ENCODE measurements around the gene ATP6V0E1.
"Not testable (repeated sequence)": the region's sequence is repeated elsewhere in the genome, so short reads cannot be mapped to it uniquely, and the experiment has no call there.

Gene ATP6V0E1

GRCh38 chr5:173035904-173036707 is 52.5 kb downstream of the ATP6V0E1 start:
- H3K4me1 ChIP-seq (ENCODE audit: control insufficient read depth, insufficient read depth, low read length): no peaks in the 10 kb centered on the region
- H3K36me3 ChIP-seq (ENCODE audit: control insufficient read depth, insufficient read depth, low read length): peaks cover 16% of the 10 kb centered on the region
- H3K4me3 ChIP-seq (ENCODE audit: low read depth, low read length): no peak overlapping the region
- H3K9me3 ChIP-seq (ENCODE audit: control insufficient read depth, insufficient read depth, low read depth, low read length): no peaks in the 10 kb centered on the region
- H3K27me3 ChIP-seq (ENCODE audit: control insufficient read depth, insufficient read depth, low read length): no peaks in the 10 kb centered on the region
- no peak overlapping the region for H3K9ac ChIP-seq (ENCODE audit: low read length)
- H3K27ac ChIP-seq (ENCODE audit: low read depth, low read length): no peak overlapping the region

DNA sequence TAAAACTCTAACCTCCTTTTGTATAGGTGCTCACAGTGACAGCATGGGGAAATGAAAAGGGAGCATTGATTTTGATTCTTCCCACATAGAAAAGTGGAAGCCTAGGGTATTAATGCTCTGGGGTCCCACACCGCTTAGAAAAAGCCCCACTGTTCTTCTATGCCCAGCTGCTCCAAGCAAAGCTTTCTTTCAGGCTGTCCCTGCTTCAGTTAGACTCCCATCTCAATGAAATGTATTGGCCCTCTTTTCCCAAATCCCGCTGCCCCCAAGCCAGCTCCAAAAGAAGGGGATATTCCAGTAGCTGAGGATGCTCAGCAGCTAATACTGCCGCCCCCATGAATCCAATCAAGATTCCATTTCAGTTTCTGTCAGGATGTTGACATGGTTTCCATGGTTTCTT is 55.6 kb downstream of the ATP6V0E1 start:
- no peaks in the 10 kb centered on the region for H3K4me1 ChIP-seq (ENCODE audit: control insufficient read depth, insufficient read depth, low read length)
- no peak overlapping the region for H3K9ac ChIP-seq (ENCODE audit: low read length)
- H3K27me3 ChIP-seq (ENCODE audit: control insufficient read depth, insufficient read depth, low read length): no peaks in the 10 kb centered on the region
- peaks cover 12% of the 10 kb centered on the region for H3K36me3 ChIP-seq (ENCODE audit: control insufficient read depth, insufficient read depth, low read length)
- H3K9me3 ChIP-seq (ENCODE audit: control insufficient read depth, insufficient read depth, low read depth, low read length): no peaks in the 10 kb centered on the region
- no peak overlapping the region for H3K27ac ChIP-seq (ENCODE audit: low read depth, low read length)
- no peak overlapping the region for H3K4me3 ChIP-seq (ENCODE audit: low read depth, low read length)

DNA sequence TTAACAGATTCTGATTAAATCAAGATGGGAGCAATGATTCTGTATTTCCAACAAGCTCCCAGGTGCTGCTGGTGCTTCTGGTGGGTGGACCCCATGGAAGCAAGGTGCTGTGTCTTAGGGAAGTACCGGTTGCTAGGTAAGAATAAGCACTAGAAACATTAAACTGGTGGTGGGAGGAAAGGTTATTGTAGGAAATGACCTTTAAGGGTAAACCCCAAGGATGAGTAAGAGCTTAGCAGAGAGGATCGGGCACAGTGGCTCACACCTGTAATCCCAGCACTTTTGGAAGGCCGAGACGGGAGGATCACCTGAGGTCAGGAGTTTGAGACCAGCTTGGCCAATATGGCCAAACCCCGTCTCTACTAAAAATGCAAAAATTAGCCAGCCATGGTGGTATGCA is 56.4 kb downstream of the ATP6V0E1 start:
- H3K36me3 ChIP-seq (ENCODE audit: control insufficient read depth, insufficient read depth, low read length): peaks cover 4% of the 10 kb centered on the region
- no peak overlapping the region for H3K27ac ChIP-seq (ENCODE audit: low read depth, low read length)
- no peak overlapping the region for H3K4me3 ChIP-seq (ENCODE audit: low read depth, low read length)
- H3K9ac ChIP-seq (ENCODE audit: low read length): no peak overlapping the region
- H3K27me3 ChIP-seq (ENCODE audit: control insufficient read depth, insufficient read depth, low read length): no peaks in the 10 kb centered on the region
- H3K9me3 ChIP-seq (ENCODE audit: control insufficient read depth, insufficient read depth, low read depth, low read length): no peaks in the 10 kb centered on the region
- 0 out of 2 replicates have a peak, but pooled peaks cover 2% of the 10 kb centered on the region for H3K4me1 ChIP-seq (ENCODE audit: control insufficient read depth, insufficient read depth, low read length)

DNA sequence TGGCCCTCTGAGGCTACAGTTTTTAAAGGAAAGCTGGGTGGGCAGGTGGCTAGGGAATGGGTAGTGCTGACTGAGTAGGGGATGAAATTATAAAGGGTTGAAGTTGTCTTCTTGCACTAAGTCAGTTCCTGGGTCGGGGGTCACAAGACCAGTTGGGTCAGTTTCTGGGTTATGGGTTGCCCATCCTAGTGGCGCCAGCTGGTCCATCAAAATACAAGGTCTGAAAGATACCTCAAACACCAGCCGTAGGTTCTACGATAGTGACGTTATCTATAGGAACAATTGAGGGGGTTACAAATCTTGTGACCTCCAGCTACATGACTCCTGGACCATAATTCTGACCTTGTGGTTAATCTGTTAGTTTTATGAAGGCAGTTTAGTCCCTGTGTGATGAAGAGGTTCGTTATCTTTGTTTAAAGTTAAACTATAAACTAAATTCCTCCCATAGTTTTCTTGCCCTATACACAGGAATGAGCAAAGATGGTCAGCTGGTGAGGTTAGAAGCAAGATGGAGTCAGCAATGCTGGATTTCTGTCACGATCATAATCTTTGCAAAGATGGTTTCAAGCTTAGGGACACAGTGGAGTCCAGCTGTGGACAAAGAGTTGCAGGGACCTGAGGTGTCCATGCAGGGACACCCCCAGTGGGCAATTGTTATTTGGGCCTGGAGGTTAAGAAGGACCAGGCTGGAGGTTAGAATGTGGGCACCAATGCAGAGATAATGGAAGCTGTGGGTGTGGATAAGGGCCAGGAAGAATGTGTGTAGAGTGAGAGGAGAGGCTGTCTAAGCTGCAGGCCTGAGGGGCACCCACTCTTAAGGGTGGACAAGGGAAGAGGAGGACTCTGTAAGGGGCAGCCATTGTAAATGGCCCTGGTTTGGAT is 58.6 kb downstream of the ATP6V0E1 start:
- H3K27ac ChIP-seq (ENCODE audit: low read depth, low read length): no peak overlapping the region

DNA sequence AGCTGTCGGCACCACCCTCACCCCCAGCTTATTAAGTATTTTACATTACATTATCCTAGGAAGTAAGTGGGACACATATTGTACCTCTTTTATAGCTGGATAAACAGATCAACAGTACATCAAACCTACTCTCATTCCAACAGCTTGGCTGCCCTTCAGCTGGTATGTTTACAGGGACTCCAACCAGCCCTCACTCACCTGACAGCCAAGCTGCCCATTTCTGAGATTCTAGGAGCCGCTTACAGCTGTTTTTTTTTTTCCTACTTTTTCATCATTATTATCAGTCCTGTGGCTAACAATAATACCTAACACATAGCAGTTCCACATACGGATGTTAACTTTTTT is 59.2 kb downstream of the ATP6V0E1 start:
- H3K9ac ChIP-seq (ENCODE audit: low read length): no peak overlapping the region
- no peaks in the 10 kb centered on the region for H3K27me3 ChIP-seq (ENCODE audit: control insufficient read depth, insufficient read depth, low read length)
- no peaks in the 10 kb centered on the region for H3K36me3 ChIP-seq (ENCODE audit: control insufficient read depth, insufficient read depth, low read length)
- no peak overlapping the region for H3K27ac ChIP-seq (ENCODE audit: low read depth, low read length)
- H3K4me3 ChIP-seq (ENCODE audit: low read depth, low read length): no peak overlapping the region
- H3K4me1 ChIP-seq (ENCODE audit: control insufficient read depth, insufficient read depth, low read length): peaks cover 9% of the 10 kb centered on the region; the same call in 1 of the 2 replicates
- no peaks in the 10 kb centered on the region for H3K9me3 ChIP-seq (ENCODE audit: control insufficient read depth, insufficient read depth, low read depth, low read length)

More for the DNA sequence above, 58.6 kb downstream of the ATP6V0E1 start:
- Histone ChIP-seq H3K36me3 (ENCODE audit: control insufficient read depth, insufficient read depth, low read length) (no peaks in the 10 kb centered on the region), H3K9ac (ENCODE audit: low read length) (no peak overlapping the region), H3K4me3 (ENCODE audit: low read depth, low read length) (no peak overlapping the region), H3K27me3 (ENCODE audit: control insufficient read depth, insufficient read depth, low read length) (no peaks in the 10 kb centered on the region), H3K4me1 (ENCODE audit: control insufficient read depth, insufficient read depth, low read length) (peaks cover 9% of the 10 kb centered on the region; the same call in 1 of the 2 replicates), H3K9me3 (ENCODE audit: control insufficient read depth, insufficient read depth, low read depth, low read length) (no peaks in the 10 kb centered on the region)

- peaks cover 9% of the 10 kb centered on the region; the same call in 1 of the 2 replicates for H3K4me1 ChIP-seq (ENCODE audit: control insufficient read depth, insufficient read depth, low read length)
- peaks cover under 1% of the 10 kb centered on the region; the same call in 1 of the 2 replicates for H3K27me3 ChIP-seq (ENCODE audit: control insufficient read depth, insufficient read depth, low read length)
- no peaks in the 10 kb centered on the region for H3K36me3 ChIP-seq (ENCODE audit: control insufficient read depth, insufficient read depth, low read length)
- H3K4me3 ChIP-seq (ENCODE audit: low read depth, low read length): no peak overlapping the region
- no peak overlapping the region for H3K27ac ChIP-seq (ENCODE audit: low read depth, low read length)
- no peaks in the 10 kb centered on the region for H3K9me3 ChIP-seq (ENCODE audit: control insufficient read depth, insufficient read depth, low read depth, low read length)
- H3K9ac ChIP-seq (ENCODE audit: low read length): no peak overlapping the region
Observed at GRCh38 chr5:173045474-173045873, 61.9 kb downstream of the ATP6V0E1 start.

DNA sequence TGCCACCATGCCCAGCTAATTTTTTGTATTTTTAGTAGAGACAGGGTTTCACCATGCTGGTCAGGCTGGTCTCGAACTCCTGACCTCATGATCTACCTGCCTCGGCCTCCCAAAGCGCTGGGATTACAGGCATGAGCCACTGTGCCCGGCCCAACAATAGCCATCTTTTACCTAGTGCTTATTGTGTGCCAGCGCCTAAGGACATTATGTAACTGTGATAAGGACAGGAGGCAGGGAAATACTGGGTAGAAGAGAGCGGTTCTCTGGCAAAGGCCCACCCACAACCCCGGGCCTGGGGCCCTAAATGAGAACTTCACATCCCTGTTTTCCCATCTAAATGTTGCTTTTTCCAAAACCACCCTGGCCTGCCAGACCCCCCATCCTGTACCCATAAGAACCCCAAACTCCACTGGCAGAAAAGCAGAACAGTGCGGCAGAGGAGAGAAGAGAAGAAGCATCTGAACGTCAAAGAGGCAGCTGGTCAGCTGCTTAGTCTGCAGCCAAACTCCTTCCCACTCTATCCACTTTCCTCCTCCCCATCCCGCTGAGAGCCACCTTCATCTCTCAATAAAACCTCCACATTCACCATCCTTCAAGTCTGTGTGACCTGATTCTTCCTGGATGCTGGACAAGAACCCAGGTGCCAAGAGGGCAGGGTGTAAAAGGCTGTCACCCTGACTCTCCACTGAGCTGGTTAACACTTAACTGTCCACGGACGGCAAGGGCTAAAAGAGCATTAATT is 63.7 kb downstream of the ATP6V0E1 start:
- not testable (repeated sequence) for H3K4me3 ChIP-seq (ENCODE audit: low read depth, low read length); H3K36me3 ChIP-seq (ENCODE audit: control insufficient read depth, insufficient read depth, low read length); H3K9ac ChIP-seq (ENCODE audit: low read length); H3K27me3 ChIP-seq (ENCODE audit: control insufficient read depth, insufficient read depth, low read length); H3K27ac ChIP-seq (ENCODE audit: low read depth, low read length); H3K9me3 ChIP-seq (ENCODE audit: control insufficient read depth, insufficient read depth, low read depth, low read length); H3K4me1 ChIP-seq (ENCODE audit: control insufficient read depth, insufficient read depth, low read length)

- no peak overlapping the region for H3K4me3 ChIP-seq (ENCODE audit: low read depth, low read length)
- peaks cover 4% of the 10 kb centered on the region; the same call in 1 of the 2 replicates for H3K27me3 ChIP-seq (ENCODE audit: control insufficient read depth, insufficient read depth, low read length)
- H3K36me3 ChIP-seq (ENCODE audit: control insufficient read depth, insufficient read depth, low read length): no peaks in the 10 kb centered on the region
- no peaks in the 10 kb centered on the region for H3K9me3 ChIP-seq (ENCODE audit: control insufficient read depth, insufficient read depth, low read depth, low read length)
- peaks cover 9% of the 10 kb centered on the region; the same call in 1 of the 2 replicates for H3K4me1 ChIP-seq (ENCODE audit: control insufficient read depth, insufficient read depth, low read length)
- no peak overlapping the region for H3K27ac ChIP-seq (ENCODE audit: low read depth, low read length)
- no peak overlapping the region for H3K9ac ChIP-seq (ENCODE audit: low read length)
Observed at GRCh38 chr5:173047838-173048105, 64.2 kb downstream of the ATP6V0E1 start.

DNA sequence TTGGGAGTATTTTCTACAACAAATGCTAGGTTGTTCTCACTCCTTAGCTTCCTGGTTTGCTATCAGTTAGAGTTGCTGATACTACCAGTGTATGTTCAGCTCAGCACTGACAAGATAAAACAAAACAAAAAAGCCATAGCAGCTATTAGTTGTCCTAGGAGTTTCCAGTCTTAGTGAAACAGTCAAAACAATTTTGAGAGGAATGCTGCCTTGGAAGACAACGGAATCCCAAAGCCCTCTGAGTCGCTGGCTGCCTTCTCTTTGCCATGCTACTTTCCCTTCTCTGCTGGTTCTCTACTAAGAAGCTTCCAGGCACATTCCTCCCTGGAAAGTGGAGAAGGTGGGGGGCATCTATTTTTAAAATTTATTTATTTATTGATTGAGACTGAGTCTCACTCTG is 67.2 kb downstream of the ATP6V0E1 start:
- Histone ChIP-seq H3K36me3 (ENCODE audit: control insufficient read depth, insufficient read depth, low read length) (no peaks in the 10 kb centered on the region), H3K27ac (ENCODE audit: low read depth, low read length) (no peak overlapping the region), H3K4me3 (ENCODE audit: low read depth, low read length) (no peak overlapping the region), H3K27me3 (ENCODE audit: control insufficient read depth, insufficient read depth, low read length) (peaks cover 4% of the 10 kb centered on the region; the same call in 1 of the 2 replicates), H3K4me1 (ENCODE audit: control insufficient read depth, insufficient read depth, low read length) (peaks cover 6% of the 10 kb centered on the region), H3K9ac (ENCODE audit: low read length) (no peak overlapping the region), H3K9me3 (ENCODE audit: control insufficient read depth, insufficient read depth, low read depth, low read length) (no peaks in the 10 kb centered on the region)

DNA sequence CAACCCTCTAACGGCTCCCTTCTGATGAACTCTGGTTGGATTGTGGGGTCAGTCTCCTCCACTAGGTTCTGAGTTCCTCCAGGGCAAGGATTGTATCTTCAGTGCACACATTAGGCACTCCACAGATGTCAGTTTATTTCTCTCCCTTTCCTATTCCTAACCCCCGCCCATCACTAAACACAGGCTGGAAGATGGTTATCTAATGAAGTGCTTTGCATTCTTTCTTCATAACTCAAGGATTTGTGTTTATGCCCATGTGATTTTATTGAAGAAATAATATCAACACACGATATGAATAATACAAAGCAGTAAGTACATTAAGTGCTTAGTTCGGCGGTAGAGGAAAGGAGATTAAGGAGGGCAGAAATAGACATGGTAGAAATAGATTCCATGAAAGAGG is 68.2 kb downstream of the ATP6V0E1 start:
- H3K9ac ChIP-seq (ENCODE audit: low read length): no peak overlapping the region
- H3K9me3 ChIP-seq (ENCODE audit: control insufficient read depth, insufficient read depth, low read depth, low read length): no peaks in the 10 kb centered on the region
- H3K4me3 ChIP-seq (ENCODE audit: low read depth, low read length): no peak overlapping the region
- peaks cover 6% of the 10 kb centered on the region for H3K4me1 ChIP-seq (ENCODE audit: control insufficient read depth, insufficient read depth, low read length)
- H3K27ac ChIP-seq (ENCODE audit: low read depth, low read length): no peak overlapping the region
- H3K27me3 ChIP-seq (ENCODE audit: control insufficient read depth, insufficient read depth, low read length): peaks cover 4% of the 10 kb centered on the region; the same call in 1 of the 2 replicates
- H3K36me3 ChIP-seq (ENCODE audit: control insufficient read depth, insufficient read depth, low read length): no peaks in the 10 kb centered on the region

All from HUES6 (cell line).